GM12874 (cell line): ENCODE results near the gene DUSP10.

Source experiments
- CTCF ChIP-seq: IDR thresholded peaks from 2 replicates; pipeline ENCODE4 v1.5.1; 2011; ENCODE audit warnings: low read depth, mild to moderate bottlenecking, control low read depth, low read length, moderate library complexity; ENCODE audit not compliant: insufficient read depth

Gene DUSP10

GRCh38 chr1:221729771-221730330, 12.0 kb downstream of the DUSP10 start:
- TF ChIP-seq CTCF, result no peak

GRCh38 chr1:221728037-221728505, 13.8 kb downstream of the DUSP10 start:
- TF ChIP-seq CTCF, result no peak

- TF ChIP-seq CTCF, result no peak
Measured at GRCh38 chr1:221727146-221728036, 14.5 kb downstream of the DUSP10 start.

GRCh38 chr1:221725735-221726672, 15.9 kb downstream of the DUSP10 start:
- TF ChIP-seq CTCF, result no peak

- no peak for TF ChIP-seq CTCF
Measured at GRCh38 chr1:221724931-221725605, 16.8 kb downstream of the DUSP10 start.

- TF ChIP-seq CTCF, result no peak
Measured at GRCh38 chr1:221723848-221724236, 18.0 kb downstream of the DUSP10 start.
